ENCODE results near the gene DNAH1.

DNA sequence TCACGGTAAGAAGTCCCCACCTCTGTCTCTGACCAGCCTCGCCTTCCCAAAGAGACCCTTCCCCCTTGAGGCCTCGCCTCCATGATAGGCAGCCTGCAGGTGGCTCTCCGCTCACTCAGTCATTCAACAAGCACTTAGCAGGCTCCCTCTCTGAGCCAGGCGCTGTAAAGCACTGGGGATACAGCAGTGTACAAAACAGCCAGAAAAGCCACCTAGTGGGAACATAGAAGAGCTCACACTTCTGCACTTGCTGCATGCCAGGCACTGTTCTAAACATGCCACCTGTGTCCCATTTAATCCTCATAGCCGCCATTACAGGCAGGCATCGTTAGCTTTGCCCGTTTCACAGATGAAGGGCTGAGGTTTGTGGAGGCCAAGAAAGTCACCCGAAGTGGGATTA is 72.8 kb downstream of the DNAH1 start:
- TF ChIP-seq, protein P1, sequence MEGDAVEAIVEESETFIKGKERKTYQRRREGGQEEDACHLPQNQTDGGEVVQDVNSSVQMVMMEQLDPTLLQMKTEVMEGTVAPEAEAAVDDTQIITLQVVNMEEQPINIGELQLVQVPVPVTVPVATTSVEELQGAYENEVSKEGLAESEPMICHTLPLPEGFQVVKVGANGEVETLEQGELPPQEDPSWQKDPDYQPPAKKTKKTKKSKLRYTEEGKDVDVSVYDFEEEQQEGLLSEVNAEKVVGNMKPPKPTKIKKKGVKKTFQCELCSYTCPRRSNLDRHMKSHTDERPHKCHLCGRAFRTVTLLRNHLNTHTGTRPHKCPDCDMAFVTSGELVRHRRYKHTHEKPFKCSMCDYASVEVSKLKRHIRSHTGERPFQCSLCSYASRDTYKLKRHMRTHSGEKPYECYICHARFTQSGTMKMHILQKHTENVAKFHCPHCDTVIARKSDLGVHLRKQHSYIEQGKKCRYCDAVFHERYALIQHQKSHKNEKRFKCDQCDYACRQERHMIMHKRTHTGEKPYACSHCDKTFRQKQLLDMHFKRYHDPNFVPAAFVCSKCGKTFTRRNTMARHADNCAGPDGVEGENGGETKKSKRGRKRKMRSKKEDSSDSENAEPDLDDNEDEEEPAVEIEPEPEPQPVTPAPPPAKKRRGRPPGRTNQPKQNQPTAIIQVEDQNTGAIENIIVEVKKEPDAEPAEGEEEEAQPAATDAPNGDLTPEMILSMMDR (IDR thresholded peaks at IDR 0.05; ENCODE audit: insufficient read depth, low read length, poor library complexity, severe bottlenecking) = no peak
- no peak for TF ChIP-seq EZH2phosphoT487 (conservative IDR thresholded peaks at IDR 0.05; ENCODE audit: low read length)

All from SU-DHL-6 (cell line).